ENCODE results near the gene TLN1.

Gene TLN1

GRCh38 chr9:35687972-35688557 is 43.9 kb downstream of the TLN1 start:
- no peak overlapping the region for H3K27ac ChIP-seq (ENCODE audit: extremely low read depth, low read depth, low read length)
- peaks cover 3% of the 10 kb centered on the region; the same call in 1 of the 2 replicates for H3K4me1 ChIP-seq (ENCODE audit: control insufficient read depth, insufficient read depth, low read length)
- TF ChIP-seq ZNF449 (tag by site-specific recombination; IDR thresholded peaks at IDR 0.05) (no peak), ZNF391 (tag by site-specific recombination; IDR thresholded peaks at IDR 0.05; ENCODE audit: borderline replicate concordance, low read depth) (no peak), MEIS1 (CRISPR knock-in tag; IDR thresholded peaks at IDR 0.05; ENCODE audit: borderline replicate concordance) (no peak), ZFP37 (tag by site-specific recombination; IDR thresholded peaks at IDR 0.05) (no peak), ZNF660 (tag by site-specific recombination; IDR thresholded peaks at IDR 0.05) (no peak), ZNF76 (tag by site-specific recombination; IDR thresholded peaks at IDR 0.05; ENCODE audit: borderline replicate concordance, low read depth) (no peak), ZSCAN4 (tag by site-specific recombination; IDR thresholded peaks at IDR 0.05) (no peak), EGR2 (tag by site-specific recombination; IDR thresholded peaks at IDR 0.05; ENCODE audit: low read depth) (no peak), WT1 (tag by site-specific recombination; IDR thresholded peaks at IDR 0.05) (no peak), ZNF202 (tag by site-specific recombination; IDR thresholded peaks at IDR 0.05; ENCODE audit: borderline replicate concordance) (no peak), ZNF138 (tag by site-specific recombination; IDR thresholded peaks at IDR 0.05; ENCODE audit: borderline replicate concordance) (no peak), ZNF530 (tag by site-specific recombination; IDR thresholded peaks at IDR 0.05; ENCODE audit: low read depth) (no peak), PRDM2 (tag by site-specific recombination; IDR thresholded peaks at IDR 0.05; ENCODE audit: borderline replicate concordance) (no peak), ZNF488 (tag by site-specific recombination; IDR thresholded peaks at IDR 0.05) (no peak), ZNF350 (tag by site-specific recombination; IDR thresholded peaks at IDR 0.05) (no peak), ZNF544 (tag by site-specific recombination; IDR thresholded peaks at IDR 0.05) (no peak), ZBTB8A (tag by site-specific recombination; IDR thresholded peaks at IDR 0.05) (no peak)
- peaks cover 0 to 26% of the 10 kb centered on the region in 2 experiments; a peak in 1 of 3 replicates for H3K36me3 ChIP-seq (ENCODE audit: control insufficient read depth in 2 of 2, insufficient read depth in 1 of 2, low read length in 2 of 2)
- H3K9me3 ChIP-seq (ENCODE audit: control insufficient read depth, insufficient read depth, low read depth, low read length) = no peaks in the 10 kb centered on the region
- H3K4me3 ChIP-seq (ENCODE audit: low read depth, low read length) = no peak overlapping the region
- ChIA-PET POLR2A (interaction anchor here (0.8 to 2.3 kb wide), 7 partner anchors 9 to 43 kb away, joined by 3 to 7 read pairs (median 4); partner anchors contain the start of genes ARHGEF39, CCDC107 and RMRP), CTCF (interaction anchor here (0.6 to 2.4 kb wide), 7 partner anchors 8 to 42 kb away, joined by 3 to 23 read pairs (median 5); partner anchors contain the start of genes ARHGEF39 and CCDC107)
